HG03039 (cell line): ENCODE data around the gene KRTAP2-4.
"Not testable (repeated sequence)": the region's sequence is repeated elsewhere in the genome, so short reads cannot be mapped to it uniquely, and the experiment has no call there.

Experiments
- ATAC-seq: cut with Tn5 transposase; IDR thresholded peaks from one replicate; pipeline ENCODE4 v1.9.1; 2021; ENCODE audit warnings: mild to moderate bottlenecking, moderate library complexity; ENCODE audit not compliant: unreplicated experiment

Gene KRTAP2-4

GRCh38 chr17:41073676-41074075 lies 8.0 kb upstream of the KRTAP2-4 start:
- ATAC-seq, result no peak

DNA sequence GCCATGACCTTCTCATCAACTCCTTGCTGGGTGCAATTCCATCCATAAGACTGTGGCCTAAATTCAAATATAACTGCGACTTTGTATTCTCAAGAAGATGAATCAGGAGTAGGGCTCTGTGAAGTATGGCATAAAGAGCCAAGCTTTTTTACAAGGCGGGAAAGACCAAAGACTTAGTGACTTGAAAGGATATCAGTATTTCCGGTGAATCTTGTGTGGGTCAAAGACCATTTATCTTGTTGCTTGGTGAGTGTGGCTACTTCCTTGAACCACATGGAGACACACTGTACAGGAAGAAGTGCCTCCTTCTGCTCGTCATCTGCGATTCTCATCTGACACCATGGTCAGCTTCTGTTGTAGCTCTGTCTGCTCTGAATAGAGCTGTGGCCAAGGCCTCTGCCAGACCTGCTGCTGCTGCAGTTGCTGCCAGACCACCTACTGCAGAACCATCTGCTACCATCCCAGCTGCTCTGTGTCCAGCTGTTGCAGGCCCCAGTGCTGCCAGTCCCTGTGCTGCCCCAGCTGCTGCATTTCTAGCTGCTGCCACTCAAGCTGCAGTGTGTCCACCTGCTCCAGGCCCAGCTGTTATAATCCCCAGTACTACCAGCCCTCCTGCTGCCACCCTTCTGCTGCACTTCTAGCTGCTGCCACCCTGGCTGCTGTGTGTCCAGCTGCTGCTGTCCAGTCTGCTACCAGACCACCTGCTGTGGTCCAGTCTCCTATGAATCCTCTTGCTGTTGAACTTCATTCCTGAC lies 6.1 kb upstream of the KRTAP2-4 start:
- no peak for ATAC-seq

DNA sequence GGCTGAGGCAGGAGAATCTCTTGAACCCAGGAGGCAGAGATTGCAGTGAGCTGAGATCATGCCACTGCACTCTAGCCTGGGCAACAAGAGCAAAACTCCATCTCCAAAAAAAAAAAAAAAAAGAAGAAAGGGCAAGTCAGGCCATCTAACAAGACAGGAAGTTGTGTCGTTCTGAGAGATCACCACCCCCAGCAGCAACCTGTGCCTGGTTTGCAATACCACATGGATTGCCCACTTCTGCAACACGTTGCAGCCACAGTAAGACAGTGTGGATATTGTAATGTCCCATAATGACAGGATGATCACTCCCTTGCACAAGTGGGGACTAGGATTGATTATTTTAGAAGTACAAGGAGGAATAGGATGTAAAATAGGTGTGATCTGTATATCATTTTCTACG lies 3.4 kb upstream of the KRTAP2-4 start:
- ATAC-seq, result no peak

DNA sequence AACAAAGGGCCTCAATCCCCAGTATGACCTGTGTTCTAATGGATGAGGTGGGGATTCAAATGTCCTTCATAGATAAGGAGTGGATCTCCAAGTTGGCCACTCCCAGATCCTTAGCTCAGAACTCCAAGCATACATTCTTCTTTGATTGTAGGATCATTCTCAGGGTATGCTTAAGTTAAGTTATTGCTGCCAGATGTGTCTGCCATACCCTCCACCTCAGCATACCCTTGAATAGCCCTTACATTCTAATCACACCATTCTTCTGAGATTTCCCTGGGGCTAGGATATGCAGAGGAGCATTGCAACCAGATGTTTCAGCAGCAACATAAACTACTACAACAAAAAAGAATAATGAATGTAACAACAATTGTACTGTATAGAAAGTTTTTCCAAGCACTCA lies 1.6 kb upstream of the KRTAP2-4 start:
- no peak for ATAC-seq

- not testable (repeated sequence) for ATAC-seq
Observed at GRCh38 chr17:41065016-41065689, 526 bp downstream of the KRTAP2-4 start.

- ATAC-seq, result no peak
Observed at GRCh38 chr17:41064301-41064700, 1.4 kb downstream of the KRTAP2-4 start.

- no peak for ATAC-seq
Observed at GRCh38 chr17:41063449-41063848, 2.2 kb downstream of the KRTAP2-4 start.

DNA sequence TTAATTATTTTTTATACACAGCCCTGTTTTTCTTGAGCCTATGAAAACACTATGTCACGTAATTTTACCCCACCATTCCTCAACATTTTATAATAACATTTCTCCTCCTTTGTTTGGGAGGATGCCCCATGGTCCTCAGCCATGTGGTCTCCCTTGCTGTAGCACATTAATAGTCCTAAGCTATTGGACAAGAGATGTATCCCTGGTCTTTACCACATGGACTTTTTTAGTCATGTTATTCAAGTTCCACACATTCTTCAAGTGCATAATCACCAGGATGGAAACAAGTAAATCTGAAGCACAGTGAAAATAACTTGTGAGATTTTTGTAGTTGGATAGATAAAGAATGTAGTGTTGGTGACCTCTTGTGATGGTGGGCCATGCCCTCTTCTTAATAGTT lies 3.7 kb downstream of the KRTAP2-4 start:
- no peak for ATAC-seq

- no peak for ATAC-seq
Observed at GRCh38 chr17:41060052-41060604, 5.6 kb downstream of the KRTAP2-4 start, which contains the start of gene KRTAP2-3. Gene KRTAP2-3 (minus strand): TSS chr17:41060114. CDS start chr17:41060050, 64 bp downstream.

GRCh38 chr17:41059276-41060051 lies 6.2 kb downstream of the KRTAP2-4 start:
- not testable (repeated sequence) for ATAC-seq

- ATAC-seq, result no peak
Observed at GRCh38 chr17:41058741-41059140, 6.9 kb downstream of the KRTAP2-4 start.

GRCh38 chr17:41057547-41057946 lies 8.1 kb downstream of the KRTAP2-4 start:
- no peak for ATAC-seq

GRCh38 chr17:41055130-41055529 lies 10.5 kb downstream of the KRTAP2-4 start, which contains the start of gene KRTAP2-2:
Gene KRTAP2-2 (minus strand): TSS chr17:41055230. CDS start chr17:41055211, 19 bp downstream.
- not testable (repeated sequence) for ATAC-seq

- ATAC-seq, result not testable (repeated sequence)
Observed at GRCh38 chr17:41054556-41054955, 11.1 kb downstream of the KRTAP2-4 start.

DNA sequence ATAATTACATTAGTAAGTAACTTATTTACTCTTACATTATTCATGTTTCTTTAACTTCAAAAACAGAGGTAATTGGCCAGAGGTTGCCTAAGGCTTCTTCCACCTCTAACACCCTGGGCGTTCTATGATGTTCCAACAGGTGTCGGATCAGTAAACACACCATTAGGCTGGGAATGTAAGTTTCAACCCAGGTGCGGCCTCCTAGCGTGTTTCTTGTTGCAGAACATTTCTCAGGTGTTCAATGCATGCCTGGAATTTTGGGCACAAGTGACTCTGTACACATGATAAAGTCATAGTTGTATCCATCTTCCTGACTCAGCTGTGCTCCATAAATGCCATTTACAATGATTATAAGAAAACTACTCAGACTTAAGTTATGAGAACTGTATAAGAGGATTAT lies 11.7 kb downstream of the KRTAP2-4 start:
- no peak for ATAC-seq

- no peak for ATAC-seq
Observed at GRCh38 chr17:41052566-41052965, 13.1 kb downstream of the KRTAP2-4 start.

DNA sequence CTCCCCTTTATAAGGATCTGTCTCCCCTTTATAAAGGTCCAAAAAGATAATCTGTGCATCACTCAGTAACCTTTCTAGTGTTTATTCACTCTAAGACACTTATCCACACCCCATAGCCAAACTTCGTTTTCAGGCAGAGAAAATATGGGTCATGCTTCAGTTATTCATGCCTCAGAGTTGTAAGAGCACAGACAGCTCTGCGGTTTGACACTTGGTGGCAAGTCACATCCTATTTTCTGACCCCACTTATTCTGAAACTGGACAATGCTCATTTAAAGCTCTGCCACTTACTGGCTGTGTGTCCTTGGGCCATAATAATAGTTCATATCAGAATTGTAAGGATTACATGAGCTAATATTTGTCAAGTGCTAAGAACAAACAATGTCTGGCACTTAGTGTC lies 16.6 kb downstream of the KRTAP2-4 start:
- no peak for ATAC-seq

- no peak for ATAC-seq
Observed at GRCh38 chr17:41048441-41048840, 17.2 kb downstream of the KRTAP2-4 start.

DNA sequence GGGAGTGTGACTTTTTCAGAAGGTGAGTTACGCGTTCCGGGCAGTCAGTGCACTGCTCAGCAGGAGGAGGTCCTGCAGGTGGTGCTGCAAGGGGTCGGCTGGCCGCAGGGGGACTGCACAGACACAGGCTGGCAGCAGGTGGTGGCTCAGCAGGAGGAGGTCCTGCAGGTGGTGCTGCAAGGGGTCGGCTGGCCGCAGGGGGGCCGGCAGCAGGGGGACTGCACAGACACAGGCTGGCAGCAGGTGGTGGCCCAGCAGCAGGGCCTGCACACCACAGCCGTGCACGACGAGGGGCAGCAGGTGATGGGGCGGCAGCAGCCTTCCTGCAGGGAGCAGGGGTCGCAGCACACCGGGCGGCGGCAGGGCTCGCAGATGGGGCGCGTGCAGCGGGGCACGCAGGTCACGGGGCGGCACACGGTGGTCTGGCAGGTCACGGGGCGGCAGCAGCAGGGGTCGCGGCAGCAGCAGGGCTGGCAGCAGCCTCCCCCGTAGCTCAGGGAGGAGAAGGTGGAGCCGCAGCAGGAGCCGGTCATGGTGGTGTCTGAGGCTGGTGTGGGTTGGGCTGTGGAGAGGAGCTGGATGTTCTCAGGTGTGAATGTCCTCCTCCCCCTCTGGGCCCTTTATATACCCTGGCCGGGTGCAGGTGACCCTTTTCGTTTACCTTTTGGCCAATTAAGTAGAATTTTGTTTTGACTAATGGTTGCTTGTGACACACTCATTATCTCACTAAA lies 18.8 kb downstream of the KRTAP2-4 start, which contains the start of gene KRTAP2-1:
Gene KRTAP2-1, minus strand, starts transcription at position 582 of the 731 bp plus-strand sequence. Its CDS starts 49 bp downstream, at position 533.
- not testable (repeated sequence) for ATAC-seq

- ATAC-seq, result no peak
Observed at GRCh38 chr17:41042953-41043352, 22.7 kb downstream of the KRTAP2-4 start.
